HG02610 (cell line): ENCODE data around the gene CHD3.

Experiments used
- ATAC-seq: cut with Tn5 transposase; IDR thresholded peaks from one replicate; pipeline ENCODE4 v1.9.1; 2021; ENCODE audit warnings: mild to moderate bottlenecking, moderate library complexity; ENCODE audit not compliant: unreplicated experiment

Gene CHD3

GRCh38 chr17:7893187-7893880 is 4.7 kb downstream of the CHD3 start:
- no peak for ATAC-seq

- no peak for ATAC-seq
These were observed 5.6 kb downstream of the CHD3 start for GRCh38 chr17:7894226-7894625.

- ATAC-seq: no peak
These were observed 6.3 kb downstream of the CHD3 start for GRCh38 chr17:7894866-7895265.

GRCh38 chr17:7897090-7897489 is 8.5 kb downstream of the CHD3 start:
- ATAC-seq: no peak

DNA sequence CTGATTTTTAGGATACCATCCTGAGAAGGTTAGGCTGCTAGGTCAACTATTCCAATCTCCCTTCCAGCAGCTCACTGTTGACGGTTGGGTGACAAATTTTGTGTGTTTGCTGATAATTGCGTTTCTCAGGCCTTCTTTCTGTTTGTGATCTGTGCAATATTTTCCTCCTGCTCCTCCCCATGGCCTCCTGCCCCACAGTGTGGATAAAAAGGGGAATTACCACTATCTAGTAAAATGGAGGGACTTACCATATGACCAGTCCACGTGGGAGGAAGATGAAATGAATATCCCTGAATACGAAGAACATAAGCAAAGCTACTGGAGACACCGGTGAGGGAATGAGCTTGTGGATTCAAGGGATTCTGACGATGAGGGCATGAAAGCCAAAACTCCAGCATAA is 9.2 kb downstream of the CHD3 start:
- ATAC-seq: no peak

GRCh38 chr17:7903154-7904103 is 14.8 kb downstream of the CHD3 start:
- no peak for ATAC-seq

- ATAC-seq: no peak
These were observed 20.5 kb downstream of the CHD3 start for GRCh38 chr17:7909089-7909488.

- ATAC-seq: no peak
These were observed 21.7 kb downstream of the CHD3 start for GRCh38 chr17:7910281-7910680.

DNA sequence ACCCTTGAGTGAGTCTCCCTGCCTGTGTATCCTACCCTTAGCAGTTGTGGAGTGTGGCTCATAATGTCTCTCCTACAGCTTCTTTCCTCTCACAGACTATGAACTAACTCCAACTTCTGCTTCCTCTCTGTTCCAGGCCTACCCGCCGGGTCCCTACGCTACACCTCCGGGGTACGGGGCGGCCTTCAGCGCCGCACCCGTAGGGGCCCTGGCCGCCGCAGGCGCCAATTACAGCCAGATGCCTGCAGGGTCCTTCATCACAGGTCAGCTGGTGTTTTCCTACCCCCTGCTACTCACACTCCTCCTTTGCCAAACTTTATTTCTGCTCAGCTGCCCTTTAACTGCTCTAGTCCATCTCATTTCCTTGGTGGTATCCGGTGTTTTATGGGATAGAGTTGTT is 22.1 kb downstream of the CHD3 start:
- no peak for ATAC-seq

- ATAC-seq: no peak
These were observed 22.5 kb downstream of the CHD3 start for GRCh38 chr17:7911116-7911515.

GRCh38 chr17:7912927-7913524 is 24.4 kb downstream of the CHD3 start:
- no peak for ATAC-seq

GRCh38 chr17:7915179-7915610 is 26.6 kb downstream of the CHD3 start:
- ATAC-seq: no peak

GRCh38 chr17:7915611-7916384 is 27.2 kb downstream of the CHD3 start, which contains the start of gene RNF227:
TSS of gene RNF227 (minus strand) at chr17:7916289. CDS start at chr17:7916195, 94 bp downstream.
- peak; percentile 68 for ATAC-seq

DNA sequence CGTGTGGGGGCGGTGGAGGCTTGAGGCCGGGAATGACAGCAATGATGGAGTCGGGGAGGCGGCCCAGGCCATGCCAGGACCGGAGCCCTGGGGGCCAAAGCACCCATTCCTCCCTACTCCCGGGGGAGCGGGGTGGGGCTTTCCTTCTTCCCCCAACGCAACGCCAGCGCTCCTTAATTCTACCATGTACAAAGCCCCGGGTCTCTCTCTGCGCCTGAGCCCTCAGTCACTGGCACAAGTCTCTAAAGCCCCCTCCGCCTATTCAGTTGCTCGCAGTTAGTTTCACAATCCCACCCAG is 27.7 kb downstream of the CHD3 start:
- ATAC-seq: no peak

GRCh38 chr17:7916808-7917207 is 28.2 kb downstream of the CHD3 start:
- ATAC-seq: no peak

- ATAC-seq: no peak
These were observed 33.8 kb downstream of the CHD3 start for GRCh38 chr17:7922269-7922844.

- ATAC-seq: no peak
These were observed 34.4 kb downstream of the CHD3 start for GRCh38 chr17:7922845-7923628.

GRCh38 chr17:7927596-7927995 is 39.0 kb downstream of the CHD3 start:
- no peak for ATAC-seq

- no peak for ATAC-seq
These were observed 40.8 kb downstream of the CHD3 start, which contains the start of gene KCNAB3 for GRCh38 chr17:7929158-7930023. TSS of gene KCNAB3 (minus strand) at chr17:7929856. CDS start at chr17:7929435, 421 bp downstream.
